WTC11 (cell line): ENCODE measurements around the gene SCO2. TPM values are rescaled to one million over a fixed set of nuclear protein-coding genes. Genes with fewer than 3 reads are reported as not detected.

Source experiments
- ATAC-seq: fragments of 200-7000 bp; cut with Tn5 transposase; 2 replicates; pipeline ENCODE4 v1.10.0; 2021; ENCODE audit warnings: mild to moderate bottlenecking, moderate library complexity
- CTCF ChIA-PET: fragments of 300-600 bp; sonication (Branson Sonifier 250); formaldehyde crosslinking; loops from one replicate; lab custom pipeline; 2021; ENCODE audit warnings: antibody characterized with exemption; lab: Charles Lee
- POLR2A ChIA-PET: fragments of 350-600 bp; sonication (Branson Sonifier 250); formaldehyde crosslinking; loops from one replicate; lab custom pipeline; 2021; ENCODE audit warnings: antibody characterized with exemption; lab: Charles Lee
- DNase-seq: peaks from one replicate; pipeline ENCODE4 v3.0.0; 2021; ENCODE audit warnings: low spot score
- H3K27ac Mint-ChIP-seq: 2 replicates; pipeline ENCODE4 v1.8.0; 2021; ENCODE audit warnings: mixed read lengths
- H3K27me3 Mint-ChIP-seq: 2 replicates; pipeline ENCODE4 v1.8.0; 2021; ENCODE audit warnings: low read depth, mild to moderate bottlenecking, moderate library complexity, mixed read lengths
- H3K36me3 Mint-ChIP-seq: 2 replicates; pipeline ENCODE4 v1.8.0; 2021; ENCODE audit warnings: mixed read lengths
- H3K4me1 Mint-ChIP-seq: 2 replicates; pipeline ENCODE4 v1.8.0; 2022; ENCODE audit warnings: mixed read lengths
- H3K4me3 Mint-ChIP-seq: 2 replicates; pipeline ENCODE4 v1.8.0; 2021; ENCODE audit warnings: mild to moderate bottlenecking, moderate library complexity, mixed read lengths
- H3K9me3 Mint-ChIP-seq: 2 replicates; pipeline ENCODE4 v1.8.0; 2021; ENCODE audit warnings: mixed read lengths
- CBFB ChIP-seq: sonication (generic); formaldehyde crosslinking; IDR thresholded peaks from 2 replicates; pipeline ENCODE4 v1.8.1; 2022; ENCODE audit warnings: mild to moderate bottlenecking, low read depth, missing genetic modification reagents
- CREM ChIP-seq: sonication (generic); formaldehyde crosslinking; IDR thresholded peaks from 2 replicates; pipeline ENCODE4 v1.8.1; 2022; ENCODE audit warnings: mild to moderate bottlenecking, missing genetic modification reagents, moderate library complexity
- E2F5 ChIP-seq: sonication (generic); formaldehyde crosslinking; IDR thresholded peaks from 2 replicates; pipeline ENCODE4 v1.8.1; 2022; ENCODE audit warnings: mild to moderate bottlenecking, moderate library complexity, missing genetic modification reagents
- GRHL2 ChIP-seq: fragments of 250-450 bp; sonication (Bioruptor Pico); IDR thresholded peaks from 2 replicates; pipeline ENCODE4 v1.8.0; 2022; ENCODE audit warnings: mild to moderate bottlenecking, moderate library complexity; ENCODE audit not compliant: insufficient replicate concordance, severe bottlenecking
- HMGA2 ChIP-seq: fragments of 250-450 bp; sonication (Bioruptor Pico); IDR thresholded peaks from 2 replicates; pipeline ENCODE4 v1.4.0; 2021; ENCODE audit warnings: mild to moderate bottlenecking, moderate library complexity
- IRF2 ChIP-seq: sonication (generic); formaldehyde crosslinking; IDR thresholded peaks from 2 replicates; pipeline ENCODE4 v1.8.0; 2022; ENCODE audit warnings: low read depth, missing genetic modification reagents, borderline replicate concordance
- JAZF1 ChIP-seq: fragments of 250-450 bp; sonication (Bioruptor Pico); IDR thresholded peaks from 2 replicates; pipeline ENCODE4 v1.9.0; 2021; ENCODE audit warnings: moderate library complexity, mild to moderate bottlenecking, inconsistent platforms
- MAX ChIP-seq: sonication (generic); formaldehyde crosslinking; IDR thresholded peaks from 2 replicates; pipeline ENCODE4 v1.8.0; 2022; ENCODE audit warnings: mild to moderate bottlenecking, missing genetic modification reagents
- MLX ChIP-seq: sonication (generic); formaldehyde crosslinking; IDR thresholded peaks from 2 replicates; pipeline ENCODE4 v1.8.1; 2023; ENCODE audit warnings: mild to moderate bottlenecking, missing genetic modification reagents, moderate library complexity
- NFATC4 ChIP-seq: fragments of 250-450 bp; sonication (Bioruptor Pico); IDR thresholded peaks from 2 replicates; pipeline ENCODE4 v1.9.0; 2021; ENCODE audit warnings: mild to moderate bottlenecking
- NR3C1 ChIP-seq: sonication (generic); formaldehyde crosslinking; conservative IDR thresholded peaks from 2 replicates; pipeline ENCODE4 v1.8.1; 2023; ENCODE audit warnings: low read depth, mild to moderate bottlenecking, missing genetic modification reagents
- OVOL2 ChIP-seq: fragments of 250-450 bp; sonication (Bioruptor Pico); IDR thresholded peaks from 2 replicates; pipeline ENCODE4 v1.9.0; 2021; ENCODE audit warnings: mild to moderate bottlenecking, borderline replicate concordance
- PRDM15 ChIP-seq: sonication (generic); formaldehyde crosslinking; IDR thresholded peaks from 2 replicates; pipeline ENCODE4 v1.8.0; 2022; ENCODE audit warnings: missing genetic modification reagents
- SOX15 ChIP-seq: fragments of 250-450 bp; sonication (Bioruptor Pico); IDR thresholded peaks from 2 replicates; pipeline ENCODE4 v1.9.0; 2021; ENCODE audit warnings: mild to moderate bottlenecking
- SP1 ChIP-seq: sonication (generic); formaldehyde crosslinking; conservative IDR thresholded peaks from 2 replicates; pipeline ENCODE4 v1.8.1; 2022; ENCODE audit warnings: missing genetic modification reagents
- ZMAT4 ChIP-seq: fragments of 250-450 bp; sonication (Bioruptor Pico); IDR thresholded peaks from 2 replicates; pipeline ENCODE4 v1.9.0; 2021; ENCODE audit warnings: mild to moderate bottlenecking
- ZNF263 ChIP-seq: sonication (generic); formaldehyde crosslinking; IDR thresholded peaks from 2 replicates; pipeline ENCODE4 v1.8.1; 2022; ENCODE audit warnings: low read depth, mild to moderate bottlenecking, moderate library complexity, missing genetic modification reagents
- ZNF396 ChIP-seq: fragments of 250-450 bp; sonication (Bioruptor Pico); IDR thresholded peaks from 2 replicates; pipeline ENCODE4 v1.8.0; 2021; ENCODE audit warnings: mild to moderate bottlenecking, moderate library complexity, borderline replicate concordance
- ZNF425 ChIP-seq: fragments of 250-450 bp; sonication (Bioruptor Pico); conservative IDR thresholded peaks from 2 replicates; pipeline ENCODE4 v1.9.0; 2021; ENCODE audit warnings: mild to moderate bottlenecking
- ZNF532 ChIP-seq: fragments of 250-450 bp; sonication (Bioruptor Pico); IDR thresholded peaks from 2 replicates; pipeline ENCODE4 v1.9.0; 2021; ENCODE audit warnings: mild to moderate bottlenecking, borderline replicate concordance
- ZSCAN18 ChIP-seq: fragments of 250-450 bp; sonication (Bioruptor Pico); IDR thresholded peaks from 2 replicates; pipeline ENCODE4 v2.1.2; 2022; ENCODE audit warnings: mild to moderate bottlenecking, moderate library complexity
- total RNA-seq: library from RNA; stranded (reverse); gene quantifications from 3 replicates; pipeline ENCODE4 v1.2.3, GENCODE V29; 2021

Gene SCO2
- total RNA-seq, 1 experiment from 2014 or later: not detected

- TF ChIP-seq JAZF1: no peak
- TF ChIP-seq ZSCAN18: no peak
- TF ChIP-seq IRF2 (CRISPR knock-in tag): no peak
- TF ChIP-seq CBFB (CRISPR knock-in tag): no peak
- TF ChIP-seq OVOL2: no peak
- TF ChIP-seq HMGA2 (CRISPR knock-in tag): no peak
- TF ChIP-seq E2F5 (CRISPR knock-in tag): no peak
- TF ChIP-seq ZNF263 (CRISPR knock-in tag): no peak
- no peak for TF ChIP-seq ZNF532
- TF ChIP-seq MAX: no peak
- no peak for TF ChIP-seq NR3C1 (CRISPR knock-in tag)
- no peak for TF ChIP-seq ZNF396 (CRISPR knock-in tag)
- no peak for TF ChIP-seq CREM
- TF ChIP-seq NFATC4 (CRISPR knock-in tag): no peak
- TF ChIP-seq ZNF425 (CRISPR knock-in tag): no peak
- TF ChIP-seq ZMAT4 (CRISPR knock-in tag): no peak
- TF ChIP-seq, all 79 proteins: peak for 0
- Mint-ChIP-seq H3K4me3 (no peak overlapping the region), H3K27ac (no peak overlapping the region), H3K27me3 (peaks cover 8% of the 10 kb centered on the region), H3K36me3 (peaks cover 10% of the 10 kb centered on the region), H3K4me1 (peaks cover 10% of the 10 kb centered on the region), H3K9me3 (no peaks in the 10 kb centered on the region)
- ChIA-PET POLR2A (no interaction called here), CTCF (interaction anchor here (0.8 to 1.2 kb wide), 2 partner anchors 26 to 41 kb away, joined by 3 read pairs; partner anchors contain the start of gene SYCE3)
- DNase-seq (no peak), ATAC-seq (no peak)
Measured at GRCh38 chr22:50522208-50522805, 3.1 kb downstream of the SCO2 start.

GRCh38 chr22:50521710-50522109 is 3.7 kb downstream of the SCO2 start:
- POLR2A ChIA-PET: no interaction called here
- peaks cover 10% of the 10 kb centered on the region for H3K36me3 Mint-ChIP-seq
- H3K4me3 Mint-ChIP-seq: no peak overlapping the region
- DNase-seq (no peak), ATAC-seq (no peak)
- no peak overlapping the region for H3K27ac Mint-ChIP-seq
- H3K9me3 Mint-ChIP-seq: no peaks in the 10 kb centered on the region
- peaks cover 6% of the 10 kb centered on the region for H3K4me1 Mint-ChIP-seq
- CTCF ChIA-PET: interaction anchor here (1.2 kb wide), 1 partner anchor 41 kb away, joined by 3 read pairs; the partner anchor contains the start of gene SYCE3
- H3K27me3 Mint-ChIP-seq: peaks cover 2% of the 10 kb centered on the region
- TF ChIP-seq NR3C1 (CRISPR knock-in tag): no peak
- TF ChIP-seq SOX15 (CRISPR knock-in tag): no peak
- TF ChIP-seq GRHL2 (CRISPR knock-in tag): no peak
- no peak for TF ChIP-seq PRDM15
- TF ChIP-seq MLX (CRISPR knock-in tag): no peak
- no peak for TF ChIP-seq SP1 (CRISPR knock-in tag)
